IMR-90 (cell line): ENCODE measurements around the gene CEP70. TPM values are rescaled to one million over a fixed set of nuclear protein-coding genes. Genes with fewer than 3 reads are reported as not detected.
"Not testable (repeated sequence)": the region's sequence is repeated elsewhere in the genome, so short reads cannot be mapped to it uniquely, and the experiment has no call there.

ENCODE experiments used
- ATAC-seq: fragments of 200-7000 bp; cut with Tn5 transposase; 2 replicates; pipeline ENCODE4 v1.9.1; 2020; ENCODE audit warnings: low read depth, mild to moderate bottlenecking, moderate library complexity
- BruUV-seq: library from RNA; stranded (reverse); fragments of 400-500 nt; replicated peaks from 2 replicates; lab custom pipeline; 2021; lab: Mats Ljungman, UMichigan
- CTCF ChIA-PET: fragments of 300-600 bp; formaldehyde crosslinking; extraction: SDS; loops from one replicate; lab custom pipeline; 2021; ENCODE audit warnings: antibody characterized with exemption; lab: Yijun Ruan, JAX
- POLR2A ChIA-PET: fragments of 300-600 bp; sonication (Branson Sonifier 250); formaldehyde crosslinking; loops from one replicate; lab custom pipeline; 2022; ENCODE audit warnings: antibody characterized with exemption; ENCODE audit not compliant: unreplicated experiment; lab: Charles Lee
- DNase-seq: peaks from one replicate; pipeline ENCODE4 v3.0.0; 2013
- H2AFZ ChIP-seq: replicated peaks from 2 replicates; pipeline ENCODE3; 2013; ENCODE audit warnings: low read length, mild to moderate bottlenecking; ENCODE audit not compliant: poor library complexity
- H2AK5ac ChIP-seq: 2 replicates; pipeline ENCODE4 v1.6.1; 2013; ENCODE audit warnings: low read depth, low read length, inconsistent platforms
- H2AK9ac ChIP-seq: replicated peaks from 2 replicates; pipeline ENCODE3; 2013; ENCODE audit warnings: mild to moderate bottlenecking, low read depth, low read length, moderate library complexity; ENCODE audit not compliant: poor library complexity
- H2BK120ac ChIP-seq: 2 replicates; pipeline ENCODE4 v1.6.1; 2013; ENCODE audit warnings: low read depth, low read length, inconsistent platforms
- H2BK15ac ChIP-seq: 3 replicates; pipeline ENCODE4 v1.6.1; 2013; ENCODE audit warnings: low read depth, low read length, inconsistent platforms
- H2BK20ac ChIP-seq: 2 replicates; pipeline ENCODE4 v1.6.1; 2013; ENCODE audit warnings: low read depth, mild to moderate bottlenecking, inconsistent platforms, low read length, moderate library complexity
- H2BK5ac ChIP-seq: 2 replicates; pipeline ENCODE4 v1.6.1; 2013; ENCODE audit warnings: mild to moderate bottlenecking, low read depth, low read length, inconsistent platforms; ENCODE audit not compliant: poor library complexity, severe bottlenecking
- H3K14ac ChIP-seq: replicated peaks from 2 replicates; pipeline ENCODE4 v1.6.1; 2013; ENCODE audit warnings: low read depth, low read length, inconsistent platforms
- H3K18ac ChIP-seq: 2 replicates; pipeline ENCODE4 v1.6.1; 2013; ENCODE audit warnings: low read depth, low read length, control low read depth
- H3K23ac ChIP-seq: 2 replicates; pipeline ENCODE4 v1.6.1; 2013; ENCODE audit warnings: low read depth, low read length, inconsistent platforms
- H3K27ac ChIP-seq: 2 replicates; pipeline ENCODE4 v1.5.1; 2013; ENCODE audit warnings: mild to moderate bottlenecking, control low read depth, low read length; ENCODE audit not compliant: insufficient read depth
- H3K27me3 ChIP-seq: 2 replicates; pipeline ENCODE4 v1.6.1; 2013; ENCODE audit warnings: low read length; ENCODE audit not compliant: control insufficient read depth, insufficient read depth
- H3K36me3 ChIP-seq: 2 replicates; pipeline ENCODE4 v1.6.1; 2013; ENCODE audit warnings: low read length, mixed read lengths; ENCODE audit not compliant: control insufficient read depth, insufficient read depth
- H3K4ac ChIP-seq: 2 replicates; pipeline ENCODE4 v1.6.1; 2013; ENCODE audit warnings: low read depth, low read length, inconsistent platforms
- H3K4me1 ChIP-seq: 2 replicates; pipeline ENCODE4 v1.6.1; 2013; ENCODE audit warnings: low read length, mixed read lengths; ENCODE audit not compliant: control insufficient read depth, insufficient read depth
- H3K4me2 ChIP-seq: 2 replicates; pipeline ENCODE4 v1.6.1; 2013; ENCODE audit warnings: low read depth, mild to moderate bottlenecking, control low read depth, low read length, moderate library complexity
- H3K4me3 ChIP-seq: 2 replicates; pipeline ENCODE4 v1.5.1; 2013; ENCODE audit warnings: low read depth, mild to moderate bottlenecking, control low read depth, low read length, moderate library complexity; ENCODE audit not compliant: insufficient read depth
- H3K56ac ChIP-seq: 2 replicates; pipeline ENCODE4 v1.6.1; 2013; ENCODE audit warnings: low read length, inconsistent platforms; ENCODE audit not compliant: insufficient read depth; ENCODE audit errors: extremely low read depth
- H3K79me1 ChIP-seq, 2 experiments: 2 replicates each; pipeline ENCODE4 v1.6.1; 2013; ENCODE audit warnings: low read length in 2 of 2, inconsistent platforms in 1 of 2, low read depth in 1 of 2
- H3K9ac ChIP-seq: 2 replicates; pipeline ENCODE4 v1.6.1; 2013; ENCODE audit warnings: low read depth, low read length, control low read depth
- H3K9me1 ChIP-seq: 2 replicates; pipeline ENCODE4 v1.6.1; 2013; ENCODE audit warnings: low read length, inconsistent platforms; ENCODE audit not compliant: insufficient read depth
- H3K9me3 ChIP-seq: 2 replicates; pipeline ENCODE4 v1.6.1; 2013; ENCODE audit warnings: low read length; ENCODE audit not compliant: control insufficient read depth, insufficient read depth
- H4K20me1 ChIP-seq: 2 replicates; pipeline ENCODE4 v1.6.1; 2013; ENCODE audit warnings: low read length, inconsistent platforms; ENCODE audit not compliant: insufficient read depth
- H4K5ac ChIP-seq: 2 replicates; pipeline ENCODE4 v1.6.1; 2013; ENCODE audit warnings: mild to moderate bottlenecking, low read depth, low read length, control low read depth
- H4K8ac ChIP-seq, 2 experiments: 2 replicates each; pipeline ENCODE4 v1.6.1; 2013; ENCODE audit warnings: low read depth in 2 of 2, low read length in 2 of 2, control low read depth in 1 of 2, inconsistent platforms in 1 of 2
- H4K91ac ChIP-seq: 2 replicates; pipeline ENCODE4 v1.6.1; 2013; ENCODE audit warnings: low read depth, low read length, inconsistent platforms; ENCODE audit not compliant: insufficient read depth
- WGBS, 2 experiments: methylation state at CpG; one replicate each; pipeline versions ENCODE4 v1.1.5 to v1.1.7; 2013; ENCODE audit warnings: missing lambda C conversion rate in 2 of 2; ENCODE audit not compliant: insufficient read length in 1 of 2; ENCODE audit errors: extremely low coverage in 2 of 2; 5-methylcytosine and 5-hydroxymethylcytosine counted together
- dilution Hi-C: fragments of 300-500 bp; cut with HindIII; formaldehyde crosslinking; loops from one replicate; pipeline ENCODE4 v1.14.3; 2018; ENCODE audit warnings: low sequenced_read_pairs; ENCODE audit not compliant: unreplicated experiment
- in situ Hi-C: fragments of 300-500 bp; cut with MboI; formaldehyde crosslinking; loops from 3 replicates; pipeline ENCODE4 v1.14.3; 2019; ENCODE audit warnings: low sequenced_read_pairs, inconsistent platforms, mixed read lengths
- intact Hi-C: fragments of 100-400 bp; cut with micrococcal nuclease; formaldehyde crosslinking; loops from 2 replicates; pipeline ENCODE4 v1.10.0; 2022
- polyA plus RNA-seq, 3 experiments: library from polyadenylated mRNA; depleted of rRNA; stranded (reverse); fragments of >200 nt; gene quantifications; 2 replicates each; pipeline ENCODE4 v1.2.3, GENCODE V29; 2012; ENCODE audit warnings: low replicate concordance in 1 of 3
- total RNA-seq: library from RNA; depleted of rRNA; stranded (reverse); fragments of >200 nt; gene quantifications from 2 replicates; pipeline ENCODE4 v1.2.3, GENCODE V29; 2012

CEP70 gene
- total and polyA plus RNA-seq, 2 of the 4 experiments (the other 2 are of a cell fraction): 4.6 to 11.1 TPM

GRCh38 chr3:138484672-138485071 is 109.4 kb downstream of the CEP70 start:
- CTCF ChIA-PET, H2BK20ac ChIP-seq, H3K56ac ChIP-seq, H3K18ac ChIP-seq, H2AK9ac ChIP-seq, POLR2A ChIA-PET, ATAC-seq, H2BK5ac ChIP-seq, H3K4me2 ChIP-seq, H4K5ac ChIP-seq, H3K27me3 ChIP-seq, H2BK120ac ChIP-seq, H2AFZ ChIP-seq, in situ Hi-C loops, H3K9ac ChIP-seq, DNase-seq, H3K14ac ChIP-seq, H3K27ac ChIP-seq, H3K23ac ChIP-seq, dilution Hi-C loops, H2AK5ac ChIP-seq, intact Hi-C loops, H3K4me1 ChIP-seq, H2BK15ac ChIP-seq, H3K4ac ChIP-seq, H3K79me1 ChIP-seq, H4K8ac ChIP-seq, H3K4me3 ChIP-seq, H4K20me1 ChIP-seq, H3K9me3 ChIP-seq, BruUV-seq, H3K9me1 ChIP-seq, H3K36me3 ChIP-seq, H4K91ac ChIP-seq: not testable (repeated sequence)
- 93% methylated on average over 3 of the region's 17 CpGs; no CpG with 5 or more reads in 1 of the 2 experiments for WGBS, 2 experiments
